Activated CD4-positive, alpha-beta T cell treated with anti-CD3 and anti-CD28 coated beads for 24 hours (primary cell): ENCODE results near the gene NKAIN1.
"Not testable (repeated sequence)": the region's sequence is repeated elsewhere in the genome, so short reads cannot be mapped to it uniquely, and the experiment has no call there.

Source experiments
- DNase-seq, 2 donors: peaks; one replicate each; pipeline ENCODE4 v3.0.0-alpha.2; 2020; ENCODE audit warnings: low read depth in 2 of 2

NKAIN1 gene

GRCh38 chr1:31154000-31154631, 85.6 kb downstream of the NKAIN1 start:
- DNase-seq = no peak

- no peak for DNase-seq
Observed at GRCh38 chr1:31153423-31153822, 86.3 kb downstream of the NKAIN1 start.

- DNase-seq = no peak
Observed at GRCh38 chr1:31152181-31152795, 87.4 kb downstream of the NKAIN1 start.

- DNase-seq = no peak
Observed at GRCh38 chr1:31151402-31151801, 88.3 kb downstream of the NKAIN1 start.

- DNase-seq = no peak
Observed at GRCh38 chr1:31148409-31148808, 91.3 kb downstream of the NKAIN1 start.

GRCh38 chr1:31145648-31146047, 94.0 kb downstream of the NKAIN1 start:
- DNase-seq = no peak

GRCh38 chr1:31144442-31144841, 95.2 kb downstream of the NKAIN1 start:
- DNase-seq = no peak

- no peak for DNase-seq
Observed at GRCh38 chr1:31143455-31143854, 96.2 kb downstream of the NKAIN1 start.

GRCh38 chr1:31142406-31142805, 97.3 kb downstream of the NKAIN1 start:
- DNase-seq = no peak

- DNase-seq = no peak
Observed at GRCh38 chr1:31140299-31140698, 99.4 kb downstream of the NKAIN1 start.

- DNase-seq = not testable (repeated sequence)
Observed at GRCh38 chr1:31138797-31139521, 100.7 kb downstream of the NKAIN1 start.

GRCh38 chr1:31137873-31138272, 101.8 kb downstream of the NKAIN1 start:
- not testable (repeated sequence) for DNase-seq

GRCh38 chr1:31135973-31136600, 103.6 kb downstream of the NKAIN1 start:
- DNase-seq = no peak

- no peak for DNase-seq
Observed at GRCh38 chr1:31133368-31133767, 106.3 kb downstream of the NKAIN1 start.
